T-helper 17 cell (primary cell): Measurements from ENCODE around the gene FGF18. TPM values are rescaled to one million over a fixed set of nuclear protein-coding genes. Genes with fewer than 3 reads are reported as not detected.
A peak's percentile ranks its signal among the peaks of the same experiment; 100 is the strongest.

Source experiments
- ATAC-seq: fragments of 150-1000 bp; cut with Tn5 transposase; 2 replicates; pipeline ENCODE4 v1.10.0; 2021; ENCODE audit warnings: mild to moderate bottlenecking, moderate library complexity
- DNase-seq, 3 donors: peaks; one replicate each; pipeline versions ENCODE4 v3.0.0 to v3.0.0-alpha.2; 2020 to 2021
- H3K9me3 ChIP-seq: one replicate; pipeline ENCODE4 v1.7.0; 2013; ENCODE audit warnings: low read length, mild to moderate bottlenecking; ENCODE audit not compliant: control insufficient read depth, poor library complexity, severe bottlenecking
- H3K27ac Mint-ChIP-seq: one replicate; pipeline ENCODE4 v1.8.0; 2022; ENCODE audit warnings: mild to moderate bottlenecking, moderate library complexity, mixed read lengths
- H3K27me3 Mint-ChIP-seq: one replicate; pipeline ENCODE4 v1.8.0; 2022; ENCODE audit warnings: mixed read lengths
- H3K36me3 Mint-ChIP-seq: one replicate; pipeline ENCODE4 v1.8.0; 2022; ENCODE audit warnings: low read depth, mixed read lengths
- H3K4me1 Mint-ChIP-seq: one replicate; pipeline ENCODE4 v1.8.0; 2022; ENCODE audit warnings: mild to moderate bottlenecking, mixed read lengths
- H3K4me3 Mint-ChIP-seq: one replicate; pipeline ENCODE4 v1.8.0; 2022; ENCODE audit warnings: mild to moderate bottlenecking, moderate library complexity, mixed read lengths
- total RNA-seq, 4 donors: library from RNA in 2 of 4; stranded (reverse) in 2 of 4; gene quantifications; one replicate each; pipeline ENCODE4 v1.2.3 and lab custom pipeline; 2022 to 2026

Gene FGF18
- total RNA-seq, 2 donors from 2014 or later: 0.44 to 0.50 TPM

- no peaks in the 10 kb centered on the region for H3K9me3 ChIP-seq
- ATAC-seq (no peak), DNase-seq (no peak)
- Mint-ChIP-seq H3K4me1 (peaks cover 10% of the 10 kb centered on the region), H3K27me3 (peaks cover 5% of the 10 kb centered on the region), H3K27ac (no peak overlapping the region), H3K36me3 (no peaks in the 10 kb centered on the region), H3K4me3 (peak overlapping the region; percentile 28)
Measured at GRCh38 chr5:171421331-171422262, 2.1 kb downstream of the FGF18 start.

GRCh38 chr5:171422495-171422894, 3.0 kb downstream of the FGF18 start:
- no peak for DNase-seq
- peaks cover 7% of the 10 kb centered on the region for H3K4me1 Mint-ChIP-seq
- no peaks in the 10 kb centered on the region for H3K36me3 Mint-ChIP-seq

GRCh38 chr5:171422902-171423663, 3.6 kb downstream of the FGF18 start:
- peaks cover 7% of the 10 kb centered on the region for H3K4me1 Mint-ChIP-seq
- no peaks in the 10 kb centered on the region for H3K9me3 ChIP-seq
- ATAC-seq: no peak
- no peak overlapping the region for H3K27ac Mint-ChIP-seq
- peaks cover 5% of the 10 kb centered on the region for H3K27me3 Mint-ChIP-seq
- no peak for DNase-seq
- H3K4me3 Mint-ChIP-seq: no peak overlapping the region
- no peaks in the 10 kb centered on the region for H3K36me3 Mint-ChIP-seq

More at GRCh38 chr5:171422495-171422894, 3.0 kb downstream of the FGF18 start:
- no peaks in the 10 kb centered on the region for H3K9me3 ChIP-seq
- Mint-ChIP-seq H3K4me3 (peak overlapping the region; percentile 36), H3K27ac (no peak overlapping the region), H3K27me3 (peaks cover 5% of the 10 kb centered on the region)
- ATAC-seq: no peak

- ATAC-seq: no peak
- peaks cover 5% of the 10 kb centered on the region for H3K27me3 Mint-ChIP-seq
- no peaks in the 10 kb centered on the region for H3K36me3 Mint-ChIP-seq
- no peaks in the 10 kb centered on the region for H3K9me3 ChIP-seq
- no peak overlapping the region for H3K27ac Mint-ChIP-seq
- H3K4me3 Mint-ChIP-seq: no peak overlapping the region
- H3K4me1 Mint-ChIP-seq: peaks cover 2% of the 10 kb centered on the region
- no peak for DNase-seq
Measured at GRCh38 chr5:171424726-171425125, 5.3 kb downstream of the FGF18 start.

- H3K27me3 Mint-ChIP-seq: peaks cover 5% of the 10 kb centered on the region
- H3K9me3 ChIP-seq: no peaks in the 10 kb centered on the region
- H3K4me1 Mint-ChIP-seq: no peaks in the 10 kb centered on the region
- no peak for ATAC-seq
- no peak overlapping the region for H3K27ac Mint-ChIP-seq
- DNase-seq: no peak
- H3K36me3 Mint-ChIP-seq: no peaks in the 10 kb centered on the region
- H3K4me3 Mint-ChIP-seq: no peak overlapping the region
Measured at GRCh38 chr5:171425596-171426244, 6.3 kb downstream of the FGF18 start.

GRCh38 chr5:171426266-171426665, 6.8 kb downstream of the FGF18 start:
- H3K4me3 Mint-ChIP-seq: no peak overlapping the region
- no peak for DNase-seq
- H3K4me1 Mint-ChIP-seq: no peaks in the 10 kb centered on the region
- H3K9me3 ChIP-seq: no peaks in the 10 kb centered on the region
- ATAC-seq: no peak
- H3K36me3 Mint-ChIP-seq: no peaks in the 10 kb centered on the region
- H3K27me3 Mint-ChIP-seq: peaks cover 1% of the 10 kb centered on the region
- H3K27ac Mint-ChIP-seq: no peak overlapping the region

DNA sequence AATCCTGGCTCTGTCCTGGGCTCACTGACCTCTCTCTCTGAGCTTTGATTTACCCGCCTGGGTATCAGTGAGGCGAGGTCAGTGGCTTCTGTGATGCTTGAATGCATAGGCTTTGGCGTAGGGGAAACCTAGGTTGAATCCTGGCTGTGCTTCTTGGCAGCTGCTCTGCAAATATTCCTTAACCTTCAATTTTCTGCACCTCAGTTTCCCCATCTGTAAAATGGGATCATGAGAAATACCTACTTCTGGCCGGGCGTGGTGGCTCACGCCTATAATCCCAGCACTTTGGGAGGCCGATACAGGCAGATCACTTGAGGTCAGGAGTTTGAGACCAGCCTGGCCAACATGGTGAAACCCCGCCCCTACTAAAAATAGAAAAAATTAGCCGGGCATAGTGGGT, 7.2 kb downstream of the FGF18 start:
- H3K9me3 ChIP-seq: no peaks in the 10 kb centered on the region
- ATAC-seq (no peak), DNase-seq (no peak)
- Mint-ChIP-seq H3K4me1 (no peaks in the 10 kb centered on the region), H3K4me3 (no peak overlapping the region), H3K36me3 (no peaks in the 10 kb centered on the region), H3K27ac (no peak overlapping the region), H3K27me3 (no peaks in the 10 kb centered on the region)

DNA sequence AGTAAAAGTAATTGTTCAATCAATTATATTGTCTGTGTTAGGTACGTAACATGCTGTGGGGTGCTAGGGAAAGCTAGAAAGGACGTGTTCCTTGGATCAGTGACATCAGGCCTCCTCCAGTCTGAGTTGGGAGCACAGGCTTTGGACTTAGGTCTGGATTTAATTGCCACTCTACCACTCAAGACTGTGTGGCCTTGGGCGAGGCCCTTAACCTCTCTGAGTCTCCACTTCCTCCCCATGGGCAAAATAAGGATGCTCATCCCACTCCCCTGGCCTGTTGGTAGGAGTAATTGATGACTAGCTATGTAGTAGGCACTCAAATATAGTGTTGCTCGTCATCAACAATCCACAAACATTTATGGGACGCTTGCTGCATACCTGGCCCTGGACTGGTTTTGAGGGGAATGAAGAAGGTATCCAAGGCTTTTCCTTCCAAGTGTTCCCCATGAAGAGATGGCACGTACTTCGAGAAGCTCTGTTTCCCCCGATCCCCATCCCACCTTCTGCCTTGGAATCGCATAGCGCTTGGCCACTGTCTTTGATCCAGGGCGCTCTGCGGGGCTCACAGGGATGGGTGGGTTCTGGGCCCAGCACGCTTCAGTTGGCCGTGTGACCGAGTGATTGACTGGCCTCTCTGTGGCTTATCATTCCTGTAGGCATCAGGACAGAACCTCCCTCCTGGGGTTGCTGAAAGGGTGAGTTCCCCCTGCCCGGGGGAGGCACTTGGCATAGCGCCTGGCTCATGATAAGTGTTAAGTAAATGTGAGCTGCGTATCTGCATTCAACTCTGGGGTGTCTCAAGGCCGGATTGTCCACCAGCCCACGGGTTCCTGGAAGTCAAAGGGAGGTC, 8.1 kb downstream of the FGF18 start:
- Mint-ChIP-seq H3K36me3 (no peaks in the 10 kb centered on the region), H3K27ac (peak overlapping the region; percentile 11), H3K27me3 (no peaks in the 10 kb centered on the region), H3K4me3 (no peak overlapping the region), H3K4me1 (no peaks in the 10 kb centered on the region)
- ATAC-seq (no peak), DNase-seq (no peak)
- H3K9me3 ChIP-seq: no peaks in the 10 kb centered on the region

DNA sequence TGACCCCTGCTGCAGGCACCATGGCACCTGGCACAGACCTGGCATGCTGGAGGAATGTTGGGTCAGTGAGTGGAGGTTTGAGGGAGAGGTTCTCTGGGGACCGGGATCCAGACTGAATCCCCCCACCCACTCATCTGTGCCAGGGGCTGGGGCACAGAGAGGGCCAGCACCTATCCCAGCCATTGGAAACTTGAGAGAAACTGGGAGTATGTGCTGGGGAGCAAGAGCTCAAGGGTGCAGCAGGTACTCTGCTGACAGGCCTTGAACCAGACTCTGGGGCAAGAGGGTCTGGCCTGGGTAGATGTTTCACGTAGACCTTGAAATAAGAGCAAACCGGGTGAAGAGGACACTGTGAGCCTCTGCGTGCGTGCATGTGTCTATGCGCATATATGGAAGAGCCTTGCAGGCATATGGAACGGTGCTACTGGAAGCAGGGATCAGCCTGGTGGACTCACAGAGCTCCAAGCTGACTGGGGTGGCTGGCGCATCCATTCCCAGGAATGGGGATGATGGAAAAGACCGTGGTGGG, 8.8 kb downstream of the FGF18 start:
- DNase-seq: no peak

DNA sequence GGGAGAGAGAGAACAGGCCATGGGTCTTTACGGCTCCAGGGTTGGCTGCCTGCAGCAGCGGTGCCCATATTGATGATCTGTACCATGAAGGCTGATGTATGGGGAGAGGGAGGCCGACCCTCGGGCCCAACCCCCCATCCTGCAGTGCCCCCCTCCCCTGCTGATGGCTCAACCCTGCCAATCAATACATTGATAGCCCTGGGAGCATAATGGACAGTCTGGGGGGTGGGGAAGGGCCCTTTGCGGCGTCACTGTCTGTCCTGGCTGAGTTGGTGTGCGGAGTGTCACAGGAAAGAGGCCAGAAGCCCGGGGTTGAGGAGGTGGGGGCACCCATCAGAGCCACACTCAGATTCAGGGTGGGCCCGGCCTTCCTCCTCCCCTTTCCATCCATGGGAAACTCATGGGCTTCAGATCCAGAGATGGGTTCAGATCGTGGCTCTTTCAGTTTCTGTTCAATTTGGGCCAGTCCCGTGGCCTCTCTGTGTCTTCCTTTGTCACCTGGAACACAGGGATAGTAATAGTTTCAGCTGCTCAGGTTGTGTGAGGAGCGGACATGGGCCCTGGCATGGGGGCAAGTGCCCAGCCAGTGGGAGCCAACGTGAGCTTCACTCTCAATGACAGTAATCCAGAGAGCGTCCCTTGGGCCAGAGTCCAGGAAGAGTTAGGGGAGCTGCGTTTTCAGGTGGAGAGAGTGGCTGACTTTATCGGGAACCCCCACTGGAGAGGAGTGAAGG, 9.5 kb downstream of the FGF18 start:
- H3K36me3 Mint-ChIP-seq: no peaks in the 10 kb centered on the region
- no peaks in the 10 kb centered on the region for H3K27me3 Mint-ChIP-seq
- DNase-seq (no peak), ATAC-seq (no peak)
- H3K9me3 ChIP-seq: no peaks in the 10 kb centered on the region
- H3K4me3 Mint-ChIP-seq: no peak overlapping the region
- H3K27ac Mint-ChIP-seq: no peak overlapping the region
- peaks cover 2% of the 10 kb centered on the region for H3K4me1 Mint-ChIP-seq

More for the DNA sequence above, 8.8 kb downstream of the FGF18 start:
- Mint-ChIP-seq H3K36me3 (no peaks in the 10 kb centered on the region), H3K4me3 (no peak overlapping the region), H3K27ac (peak overlapping the region; percentile 11), H3K27me3 (no peaks in the 10 kb centered on the region), H3K4me1 (peaks cover under 1% of the 10 kb centered on the region)
- ATAC-seq: no peak
- no peaks in the 10 kb centered on the region for H3K9me3 ChIP-seq

- Mint-ChIP-seq H3K4me3 (no peak overlapping the region), H3K4me1 (peaks cover 2% of the 10 kb centered on the region), H3K36me3 (no peaks in the 10 kb centered on the region), H3K27me3 (no peaks in the 10 kb centered on the region), H3K27ac (no peak overlapping the region)
- no peak for ATAC-seq
- no peak for DNase-seq
- H3K9me3 ChIP-seq: no peaks in the 10 kb centered on the region
Measured at GRCh38 chr5:171429543-171429910, 10.1 kb downstream of the FGF18 start.

DNA sequence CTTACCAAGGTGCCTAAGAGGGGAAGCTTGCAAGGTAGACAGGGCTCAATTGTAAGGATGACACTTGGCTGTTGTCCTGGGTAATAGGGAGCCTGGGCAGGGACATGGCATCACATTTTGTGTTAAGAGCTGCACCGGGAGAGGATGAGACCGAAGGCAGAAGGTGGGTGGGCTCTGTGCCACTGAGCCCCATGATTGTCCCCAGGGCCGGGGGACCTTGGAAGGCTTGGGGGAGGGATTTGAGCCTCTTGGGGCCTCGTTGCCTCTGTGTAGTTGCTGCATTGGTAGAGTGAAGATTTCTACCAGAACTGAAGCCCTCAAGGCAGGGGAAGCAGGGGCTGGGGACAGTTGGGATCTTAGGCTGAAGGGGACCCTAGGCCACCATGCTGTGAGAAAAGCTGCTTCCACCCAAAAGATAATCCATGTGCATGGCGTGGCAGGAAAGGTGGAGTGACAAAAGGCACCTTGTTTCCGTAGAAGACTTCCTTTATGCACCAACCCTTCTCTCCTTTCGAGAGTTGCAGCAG, 11.9 kb downstream of the FGF18 start:
- H3K9me3 ChIP-seq: no peaks in the 10 kb centered on the region
- DNase-seq (no peak), ATAC-seq (no peak)
- no peak overlapping the region for H3K4me3 Mint-ChIP-seq
- no peak overlapping the region for H3K27ac Mint-ChIP-seq
- H3K4me1 Mint-ChIP-seq: peaks cover 2% of the 10 kb centered on the region
- H3K36me3 Mint-ChIP-seq: no peaks in the 10 kb centered on the region
- no peaks in the 10 kb centered on the region for H3K27me3 Mint-ChIP-seq
